Stimulated activated CD8-positive, alpha-beta memory T cell treated with anti-CD3 and anti-CD28 coated beads, Interleukin-15, amount 100 ng/mL, for 24 hours (primary cell): Measurements from ENCODE around the gene HSPG2.
A peak's percentile ranks its signal among the peaks of the same experiment; 100 is the strongest.
"Not testable (repeated sequence)": the region's sequence is repeated elsewhere in the genome, so short reads cannot be mapped to it uniquely, and the experiment has no call there.

Source experiments
- DNase-seq: peaks from one replicate; pipeline ENCODE4 v3.0.0-alpha.2; 2020; ENCODE audit warnings: low read depth

HSPG2 gene

DNA sequence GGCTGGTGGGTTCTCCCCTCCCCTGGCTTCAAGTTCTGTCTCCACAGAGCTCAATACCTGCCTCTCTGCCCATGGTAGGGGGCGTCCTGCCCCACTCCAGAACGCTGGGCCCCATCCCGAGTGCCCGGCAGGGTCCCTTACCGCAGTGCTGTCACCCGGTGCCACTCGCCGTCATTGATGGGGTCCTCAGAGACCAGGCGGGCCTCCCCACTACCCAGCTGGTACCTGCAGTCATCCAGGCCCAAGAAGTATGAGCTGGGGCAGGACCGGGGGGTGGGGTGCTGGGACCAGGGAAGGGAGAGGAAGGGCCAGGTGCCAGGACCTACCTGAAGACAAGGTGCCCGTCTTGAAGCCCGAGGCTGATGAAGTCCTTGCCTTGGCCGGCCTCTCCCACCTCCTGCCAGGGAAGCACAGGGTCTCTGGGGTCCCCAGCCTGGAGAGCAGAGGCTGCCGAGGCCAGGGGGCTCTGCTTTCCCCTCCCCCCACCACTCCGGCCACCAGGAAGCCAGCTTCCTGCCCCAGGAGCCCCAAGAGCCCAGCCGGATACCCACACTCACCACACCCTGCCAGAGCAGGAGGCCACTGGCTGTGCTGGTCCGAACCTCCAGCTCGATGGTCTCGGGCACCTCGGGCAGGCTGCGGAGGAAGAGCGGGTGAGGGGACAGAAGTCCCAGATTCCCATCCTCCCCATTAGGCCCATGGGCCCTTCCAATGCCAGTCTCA, 113.0 kb downstream of the HSPG2 start:
- no peak for DNase-seq

DNA sequence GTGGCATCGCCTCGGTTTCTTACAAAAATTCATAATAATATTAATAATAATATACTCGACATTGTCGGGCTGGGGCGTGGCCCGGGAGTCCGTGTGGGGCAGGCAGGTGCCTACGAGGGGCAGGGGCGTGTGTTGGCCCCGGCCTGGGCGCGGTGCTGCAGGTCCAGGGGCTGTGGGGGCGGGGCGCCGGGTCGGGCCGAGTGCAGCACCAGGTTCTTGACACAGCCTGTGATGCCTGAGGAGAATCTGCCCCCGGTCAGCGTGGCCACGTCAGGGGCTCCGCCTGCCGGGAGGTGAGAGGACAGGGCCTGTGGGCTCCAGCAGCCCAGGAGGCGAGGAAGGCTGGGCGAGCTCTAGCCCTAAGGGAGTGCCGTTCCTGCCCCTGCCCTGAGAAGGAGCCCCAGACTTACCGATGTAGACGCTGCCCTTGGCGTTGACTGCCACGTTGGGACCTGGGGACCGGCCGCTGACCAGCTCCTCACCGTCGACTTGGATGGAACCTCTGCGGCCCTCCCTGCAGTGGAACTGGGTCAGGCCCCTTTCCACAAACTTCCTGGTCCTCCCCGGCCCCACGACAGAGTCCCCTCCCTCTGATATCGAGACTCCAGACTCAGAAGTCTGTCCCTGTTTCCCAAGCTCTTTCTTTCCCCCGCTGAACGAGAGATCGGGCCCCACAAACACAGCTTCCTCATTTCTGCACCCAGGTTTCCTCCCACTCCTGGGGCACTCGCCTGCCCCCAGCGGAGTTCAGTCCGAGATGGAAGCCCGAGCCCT, 113.7 kb downstream of the HSPG2 start:
- no peak for DNase-seq

DNA sequence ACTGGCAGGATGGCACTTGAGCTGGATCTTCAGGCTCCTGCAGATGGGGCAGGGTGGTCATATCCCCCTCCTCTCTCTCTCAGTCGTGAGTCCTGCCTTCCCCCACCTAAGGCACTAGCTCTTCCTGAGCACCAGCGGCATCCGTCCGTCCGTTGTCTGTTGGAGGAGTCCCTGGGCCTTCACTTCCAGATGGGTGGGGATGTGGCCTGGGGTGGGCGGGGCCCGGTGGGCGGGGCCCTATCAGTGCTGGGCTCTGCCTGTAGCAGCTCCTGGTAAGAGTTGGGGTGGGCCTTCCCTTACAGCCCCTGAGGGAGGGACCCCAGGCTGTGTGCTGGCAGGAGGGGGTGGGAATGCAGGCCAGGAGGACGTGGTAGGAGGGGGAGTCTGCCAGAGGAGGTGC, 114.8 kb downstream of the HSPG2 start:
- DNase-seq, result no peak

DNA sequence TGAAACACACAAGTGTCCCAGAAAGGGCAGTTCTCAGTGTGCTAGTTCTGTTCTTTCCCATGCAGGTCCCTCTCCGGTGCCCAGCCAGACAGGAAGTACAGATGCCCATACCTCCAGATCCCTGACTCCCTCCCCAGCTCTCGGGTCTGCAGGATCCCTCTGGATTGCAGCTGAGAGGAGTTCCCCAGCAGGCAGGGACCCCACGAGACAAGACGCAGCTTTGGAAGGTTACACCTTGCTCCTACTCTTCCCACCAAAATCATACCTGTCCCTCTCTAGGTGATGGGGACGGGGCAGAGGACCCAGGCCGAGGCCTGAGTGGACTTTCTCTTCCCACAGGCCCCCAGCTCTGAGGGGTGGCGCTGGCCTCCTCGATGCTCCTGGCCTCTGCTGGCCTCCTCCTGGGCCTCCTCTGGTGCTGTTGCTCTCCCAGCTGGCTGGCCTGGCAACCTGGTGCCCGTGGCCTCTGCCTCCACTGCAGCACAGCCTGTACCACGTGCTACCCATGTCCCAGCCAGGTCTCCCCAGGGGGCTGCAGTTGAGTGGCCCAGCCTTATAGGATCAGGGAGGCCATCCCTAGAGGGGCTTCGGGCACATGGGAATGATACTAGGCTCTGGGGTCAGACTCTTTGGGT, 115.6 kb downstream of the HSPG2 start:
- DNase-seq, result no peak

DNA sequence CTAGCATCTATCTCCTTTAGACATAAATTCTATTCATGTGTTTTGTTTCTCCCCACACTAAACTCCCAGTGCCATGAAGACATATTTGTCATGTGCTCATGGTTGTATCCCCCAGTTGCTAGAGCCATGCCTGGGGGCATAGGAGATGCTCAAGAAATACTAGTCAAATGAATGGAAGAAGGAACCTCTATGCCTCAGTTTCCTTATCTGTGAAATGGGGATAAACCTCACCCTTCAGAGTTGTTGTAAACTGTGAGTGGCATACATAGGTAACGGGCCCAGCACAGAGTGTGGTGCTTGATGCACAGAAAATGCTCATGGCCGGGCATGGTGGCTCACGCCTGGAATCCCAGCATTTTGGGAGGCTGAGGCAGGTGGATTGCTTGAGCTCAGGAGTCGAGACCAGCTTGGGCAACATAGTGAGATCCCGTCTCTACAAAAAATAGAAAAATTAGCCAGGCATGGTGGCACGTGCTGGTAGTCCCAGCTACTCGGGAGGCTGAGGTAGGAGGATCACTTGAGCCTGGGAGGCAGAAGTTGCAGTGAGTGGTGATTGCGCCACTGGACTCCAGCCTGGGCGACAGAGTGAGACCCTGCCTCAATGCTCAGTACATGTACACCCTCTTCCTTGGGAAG, 116.4 kb downstream of the HSPG2 start:
- DNase-seq, result no peak

DNA sequence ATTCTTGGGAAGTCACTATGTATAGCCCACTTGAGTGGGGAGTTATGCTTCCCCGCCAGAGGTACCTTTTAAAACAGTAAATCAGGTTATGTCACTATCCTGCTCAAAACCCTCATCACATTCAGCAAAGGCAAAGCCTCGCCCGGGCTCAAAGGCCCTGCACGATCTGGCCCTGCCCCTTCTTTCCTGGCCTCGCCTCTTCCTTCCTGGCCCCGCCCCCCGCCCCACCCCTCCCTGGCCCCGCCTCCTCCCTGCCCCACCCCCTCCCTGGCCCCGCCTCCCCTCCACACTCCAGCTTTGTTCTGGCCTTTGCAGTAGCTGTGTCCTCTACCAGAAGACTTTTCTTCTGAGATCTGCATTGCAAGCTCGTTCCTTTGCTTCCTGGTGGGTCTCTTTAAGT, 118.5 kb downstream of the HSPG2 start:
- peak; percentile 12 for DNase-seq

DNA sequence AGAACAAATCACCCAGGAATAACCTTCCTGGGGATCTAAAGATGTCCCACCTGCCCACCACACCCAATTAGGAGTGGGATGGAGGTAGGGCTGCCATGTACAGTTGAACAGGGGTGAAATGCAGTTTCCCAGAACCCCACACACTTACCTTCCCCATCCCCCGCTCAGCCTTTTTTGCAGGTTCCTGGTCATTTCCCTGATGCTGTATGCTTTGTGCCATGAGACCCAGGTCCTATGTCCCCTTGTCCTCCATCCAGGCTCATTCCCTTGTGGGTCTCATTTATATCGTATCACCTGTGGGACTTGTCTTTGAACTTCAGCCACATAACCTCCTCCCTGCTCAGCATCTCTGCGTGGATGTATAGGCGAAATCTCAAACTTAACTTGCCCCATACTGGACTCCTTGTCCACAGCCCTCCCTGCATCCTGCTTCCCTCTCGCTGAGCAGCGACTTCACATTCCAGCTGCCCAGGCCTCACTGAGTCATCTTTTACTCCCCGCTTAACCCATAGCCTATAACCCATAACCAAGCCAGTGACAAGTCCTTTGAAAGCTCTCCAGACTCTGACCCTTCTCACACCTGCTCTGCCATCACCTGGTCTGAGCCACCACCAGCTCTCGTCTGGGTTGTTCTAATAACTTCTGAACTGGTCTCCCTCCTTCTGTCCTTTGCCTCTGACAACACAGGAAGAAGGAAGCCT, 120.4 kb downstream of the HSPG2 start:
- DNase-seq, result no peak

DNA sequence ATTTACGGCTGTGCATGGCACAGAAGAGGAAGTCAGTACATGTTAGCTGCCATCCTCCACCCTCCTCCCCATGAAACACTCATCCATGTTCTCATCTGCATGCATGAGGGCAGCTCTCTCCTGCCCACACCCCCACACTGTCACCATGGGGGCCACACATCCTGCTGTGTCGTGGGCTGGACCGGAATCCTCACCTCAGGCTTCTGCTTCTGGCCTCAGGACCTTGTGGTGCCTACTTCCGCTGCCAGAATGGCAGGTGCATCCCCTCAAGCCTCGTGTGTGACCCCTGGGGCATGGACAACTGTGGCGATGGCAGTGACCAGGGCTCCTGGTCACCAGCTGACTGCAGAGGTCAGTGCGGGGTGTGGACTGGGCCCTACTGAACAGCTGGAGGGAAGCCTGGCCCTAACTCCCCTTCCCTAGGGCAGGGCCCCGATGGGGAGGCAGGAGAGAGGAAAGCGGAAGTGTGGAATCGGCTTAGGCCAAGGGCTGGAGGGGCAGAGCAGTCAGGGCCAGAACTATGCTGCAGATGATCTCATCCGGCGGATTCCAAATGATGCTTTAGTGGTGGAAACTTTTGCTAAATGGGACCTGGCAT, 121.3 kb downstream of the HSPG2 start:
- no peak for DNase-seq

DNA sequence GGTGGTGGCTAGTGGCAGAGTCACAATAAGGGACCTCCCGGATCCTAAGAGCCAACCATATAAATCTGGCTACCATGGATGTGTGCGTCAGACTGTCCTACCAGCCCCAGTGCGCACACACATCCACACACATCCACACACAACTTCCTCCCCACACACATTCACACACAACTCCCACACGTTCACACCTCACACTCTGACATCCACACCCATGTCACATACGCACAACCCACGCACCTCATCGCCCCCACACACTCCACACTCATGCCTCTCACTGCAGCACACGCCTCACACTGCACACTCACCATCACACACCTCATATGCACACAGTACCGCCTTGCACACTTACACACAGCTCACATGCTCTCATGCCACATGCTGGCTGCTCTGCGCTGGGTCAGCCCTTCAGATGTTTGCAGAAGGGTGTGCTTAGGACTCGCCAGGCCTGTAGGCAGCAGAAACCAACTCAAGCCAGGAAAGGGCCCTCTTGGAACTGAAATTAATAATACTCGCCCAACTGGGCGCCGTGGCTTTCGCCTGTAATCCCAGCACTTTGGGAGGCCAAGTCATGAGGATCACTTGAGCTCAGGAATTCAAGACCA, 122.0 kb downstream of the HSPG2 start:
- DNase-seq, result no peak

DNA sequence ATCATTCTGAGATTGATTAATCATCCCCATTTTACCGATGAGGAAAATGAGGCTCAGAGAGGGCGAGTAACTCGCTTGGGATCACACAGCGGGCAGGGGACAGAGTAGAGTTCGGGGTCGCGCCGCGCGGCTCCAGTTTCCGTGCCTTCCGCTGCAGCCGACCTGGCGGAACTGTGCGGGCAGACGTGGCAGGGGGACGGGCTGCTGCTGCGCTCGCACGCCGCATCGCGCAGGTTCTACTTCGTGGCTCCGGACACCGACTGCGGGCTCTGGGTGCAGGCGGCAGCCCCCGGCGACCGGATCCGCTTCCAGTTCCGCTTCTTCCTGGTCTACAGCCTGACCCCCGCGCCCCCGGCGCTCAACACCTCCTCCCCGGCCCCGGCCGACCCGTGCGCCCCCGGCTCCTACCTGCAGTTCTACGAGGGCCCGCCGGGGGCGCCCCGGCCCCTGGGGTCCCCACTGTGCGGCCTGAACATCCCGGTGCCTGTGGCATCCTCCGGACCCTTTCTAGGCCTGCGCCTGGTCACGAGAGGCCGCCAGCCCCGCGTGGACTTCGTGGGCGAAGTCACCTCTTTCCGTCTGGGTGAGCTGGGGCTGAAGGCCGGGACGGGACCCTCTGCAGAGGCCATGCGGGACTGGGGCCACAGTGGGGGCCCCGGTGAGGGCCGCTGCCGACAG, 122.7 kb downstream of the HSPG2 start:
- DNase-seq, result peak; percentile 8

DNA sequence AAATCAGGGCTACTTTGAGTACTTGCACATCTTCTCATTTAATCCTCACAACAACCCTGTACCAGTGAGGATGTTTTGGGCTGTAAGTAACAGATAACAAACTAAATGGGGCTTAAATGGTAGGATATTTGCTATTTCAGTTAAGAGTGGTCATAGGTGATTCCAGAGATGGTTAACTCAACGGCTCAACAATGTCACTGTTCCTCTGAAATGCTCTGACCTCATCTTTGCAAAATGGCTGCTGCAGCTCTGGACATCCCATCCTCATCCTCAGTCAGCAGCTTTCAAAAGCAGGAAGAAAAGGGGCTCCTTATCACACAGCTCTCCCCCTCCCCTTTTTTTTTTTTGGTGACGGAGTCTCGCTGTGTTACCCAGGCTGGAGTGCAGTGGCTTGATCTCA, 123.6 kb downstream of the HSPG2 start:
- DNase-seq, result no peak

DNA sequence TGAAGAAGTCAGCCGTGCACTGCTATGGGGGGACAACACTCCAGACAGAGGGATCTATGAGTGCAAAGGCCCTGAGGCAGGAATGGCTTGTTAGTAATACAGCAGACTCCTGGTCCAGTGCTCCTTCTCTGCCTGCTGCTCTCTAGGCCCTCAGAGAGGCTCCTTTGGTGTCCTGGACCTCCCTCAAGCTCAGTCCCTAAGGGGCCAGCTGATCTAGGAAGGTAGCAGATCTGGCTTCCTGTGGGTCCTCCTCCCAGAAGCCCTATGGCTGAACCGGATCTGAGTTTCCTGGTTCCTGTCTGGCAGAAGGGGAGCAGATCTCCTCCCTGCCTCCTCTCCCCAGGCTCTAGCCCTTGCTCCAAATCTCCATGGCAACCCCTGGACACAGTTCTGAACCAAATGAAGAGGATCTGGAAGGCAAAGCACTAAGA, 125.2 kb downstream of the HSPG2 start, which contains the start of gene LDLRAD2:
TSS of gene LDLRAD2 (plus strand) at position 391 of the 431 bp plus-strand sequence. CDS start 187 bp downstream, outside the sequence.
- DNase-seq, result no peak

DNA sequence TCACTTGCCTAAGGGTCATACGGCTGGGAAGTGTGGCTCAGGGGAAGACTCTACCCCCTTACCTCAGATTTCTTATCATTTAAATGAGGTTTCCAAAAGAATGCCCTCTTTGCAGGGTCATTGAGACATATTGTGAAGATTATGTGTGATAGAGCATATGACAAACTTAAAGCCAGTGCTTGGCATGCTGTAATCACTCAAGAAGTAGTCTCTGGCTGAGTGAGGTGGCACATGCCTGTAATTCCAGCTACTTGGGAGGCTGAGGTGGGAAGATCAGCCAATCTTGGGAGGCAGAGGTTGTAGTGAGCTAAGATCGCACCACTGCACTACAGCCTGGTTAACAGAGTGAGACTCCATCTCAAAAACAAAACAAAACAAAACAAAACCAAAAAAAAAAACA, 132.6 kb downstream of the HSPG2 start:
- DNase-seq, result no peak

DNA sequence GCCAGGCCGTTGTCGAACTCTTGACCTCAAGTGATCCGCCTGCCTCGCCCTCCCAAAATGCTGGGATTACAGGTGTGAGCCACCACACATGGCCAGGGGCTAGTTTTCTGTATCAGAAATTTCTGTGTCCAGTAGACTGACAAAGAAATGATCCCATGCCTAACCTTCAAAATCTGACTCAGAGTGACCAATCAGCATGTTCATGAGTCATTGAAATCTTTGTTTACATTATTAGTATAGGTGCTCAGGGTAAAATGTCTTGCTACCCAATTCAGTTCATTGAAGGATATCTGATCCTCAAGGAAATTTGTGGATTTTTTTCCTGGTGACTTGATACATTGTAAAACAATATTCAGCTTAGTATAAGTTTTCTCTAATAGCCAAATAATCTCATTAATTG, 136.0 kb downstream of the HSPG2 start:
- no peak for DNase-seq

DNA sequence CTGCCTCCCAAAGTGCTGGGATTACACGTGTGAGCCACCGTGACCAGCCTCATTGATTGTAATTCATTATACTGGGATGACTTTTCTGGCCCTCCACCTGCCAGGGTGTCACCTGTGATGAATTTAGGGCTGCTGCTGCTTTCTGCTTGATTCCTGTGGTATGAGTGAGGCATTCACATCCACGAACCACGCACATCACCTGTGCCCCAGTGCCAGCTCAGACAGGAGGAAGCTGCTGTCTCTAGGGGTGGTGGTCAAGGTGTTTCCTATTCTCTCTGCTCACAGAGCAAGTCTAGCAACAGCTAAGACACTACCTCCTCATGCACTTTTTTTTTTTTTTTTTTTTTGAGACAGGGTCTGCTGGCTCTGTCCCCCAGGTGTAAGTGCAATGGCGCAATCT, 137.4 kb downstream of the HSPG2 start:
- DNase-seq, result no peak

DNA sequence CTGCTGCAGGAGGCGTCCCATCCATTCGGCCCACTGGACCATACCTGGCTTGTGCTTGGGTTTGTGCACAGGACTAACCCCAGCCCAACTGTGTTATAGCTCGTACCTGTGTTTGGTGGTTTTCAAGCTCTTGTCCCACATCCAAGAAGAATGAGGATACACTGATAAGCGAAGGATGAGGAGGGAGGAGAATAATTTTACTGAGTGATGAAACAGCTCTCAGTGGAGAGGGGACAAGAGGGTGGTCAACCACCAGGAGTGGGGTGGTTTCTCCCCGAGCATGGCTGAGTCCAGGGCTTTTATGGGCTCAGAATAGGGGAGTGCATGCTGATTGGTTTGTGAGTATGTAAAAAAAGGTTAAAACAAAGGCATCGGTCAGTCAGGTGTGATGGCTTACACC, 142.0 kb downstream of the HSPG2 start:
- no peak for DNase-seq

DNA sequence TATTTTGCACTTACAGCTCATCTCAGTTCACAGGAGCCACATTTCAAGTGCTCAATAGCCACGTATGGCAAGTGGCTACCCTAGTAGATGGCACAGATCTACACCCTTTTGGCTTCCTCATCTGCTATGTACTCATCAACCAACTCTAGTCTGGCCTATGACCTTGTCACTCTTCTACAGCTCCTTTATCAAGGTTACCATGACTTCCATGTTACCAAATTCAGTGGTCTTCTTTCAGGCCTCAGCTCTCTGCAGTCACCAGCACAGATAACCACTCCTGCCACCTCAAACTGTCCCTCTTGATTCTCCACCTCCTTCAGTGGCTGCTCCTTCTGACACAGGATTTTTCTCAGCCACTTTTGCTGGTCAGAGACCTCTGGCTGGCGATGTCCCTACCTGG, 142.5 kb downstream of the HSPG2 start:
- no peak for DNase-seq

DNA sequence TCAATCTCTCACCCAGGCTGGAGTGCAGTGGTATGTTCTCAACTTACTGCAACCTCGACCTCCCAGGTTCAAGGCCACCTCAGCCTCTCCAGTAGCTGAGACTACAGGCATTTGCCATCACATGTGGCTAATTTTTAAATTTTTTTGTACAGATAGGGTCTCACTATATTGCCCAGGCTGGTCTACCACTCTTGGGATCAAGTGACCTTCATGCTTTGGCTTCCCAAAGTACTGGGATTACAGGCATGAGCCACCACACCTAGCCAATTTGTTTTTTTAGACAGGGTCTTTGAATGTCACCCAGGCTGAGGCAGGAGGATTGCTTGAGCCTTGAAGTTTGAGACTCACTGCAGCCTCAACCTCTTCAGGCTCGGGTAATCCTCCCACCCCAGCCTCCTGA, 144.0 kb downstream of the HSPG2 start:
- DNase-seq, result no peak

DNA sequence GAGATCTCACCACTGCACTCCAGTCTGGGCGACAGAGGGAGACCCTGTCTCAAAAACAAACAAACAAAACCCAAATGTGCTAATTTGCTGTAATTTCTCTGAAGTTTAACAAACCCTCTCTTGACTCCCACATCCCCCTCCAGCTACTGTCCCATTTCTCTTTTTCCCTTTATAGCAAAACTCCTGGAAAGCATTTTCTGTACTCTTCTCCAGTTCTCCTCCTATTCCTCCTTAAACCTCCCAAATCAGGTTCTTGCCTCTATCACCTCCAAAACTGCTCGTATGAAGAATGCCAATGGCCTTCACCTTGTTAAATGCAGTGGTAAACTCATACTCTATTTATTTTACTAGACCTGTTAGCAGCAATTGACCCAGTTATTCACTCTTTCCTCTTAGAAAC, 150.5 kb downstream of the HSPG2 start:
- no peak for DNase-seq

DNA sequence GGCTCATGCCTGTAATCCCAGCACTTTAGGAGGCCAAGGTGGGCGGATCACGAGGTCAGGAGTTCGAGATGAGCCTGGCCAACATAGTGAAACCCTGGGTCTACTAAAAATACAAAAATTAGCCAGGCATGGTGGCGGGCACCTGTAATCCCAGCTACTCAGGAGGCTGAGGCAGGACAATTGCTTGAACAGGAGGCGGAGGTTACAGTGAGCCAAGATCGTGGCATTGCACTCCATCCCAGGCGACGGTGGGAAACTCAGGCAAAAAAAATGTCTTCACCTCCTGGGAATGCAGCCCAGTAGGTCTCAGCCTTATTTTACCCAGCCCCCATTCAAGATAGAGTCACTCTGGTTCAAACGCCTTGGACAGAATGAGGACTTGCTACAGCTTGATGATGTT, 151.3 kb downstream of the HSPG2 start:
- DNase-seq, result not testable (repeated sequence)
